Gastrocnemius medialis (tissue), 4 donors: ENCODE data around the gene HOXA3.

Experiments used
- CTCF ChIP-seq, 5 experiments: fragments of 450-650 bp in 3 of 5; fragments of 200-600 bp in 2 of 5; sonication (generic) in 2 of 5; IDR thresholded peaks in 4 of 5; conservative IDR thresholded peaks in 1 of 5; 1 replicate in 4 of 5; 2 replicates in 1 of 5; pipeline ENCODE4 v1.5.1; 2016 to 2019; ENCODE audit warnings: antibody characterized with exemption in 5 of 5, mild to moderate bottlenecking in 3 of 5, moderate library complexity in 3 of 5
- POLR2A ChIP-seq, 2 donors: fragments of 450-650 bp; IDR thresholded peaks; one replicate each; pipeline ENCODE4 v1.6.1; 2017; ENCODE audit warnings: antibody characterized with exemption in 2 of 2, mild to moderate bottlenecking in 2 of 2, moderate library complexity in 2 of 2

- TF ChIP-seq CTCF (IDR thresholded peaks at IDR 0.05 in 4 of 5, conservative IDR thresholded peaks at IDR 0.05 in 1 of 5) (no peak), POLR2A (IDR thresholded peaks at IDR 0.05) (no peak)
These were observed 7.8 kb upstream of the HOXA3 start for GRCh38 chr7:27160145-27160545.
